CD14-positive monocyte (primary cell): ENCODE data around the gene TACR1. TPM values are rescaled to one million over a fixed set of nuclear protein-coding genes. Genes with fewer than 3 reads are reported as not detected.

Source experiments
- DNase-seq, 3 donors: peaks; one replicate each; pipeline ENCODE4 v3.0.0-alpha.2; 2011 to 2022
- H2AFZ ChIP-seq: 2 replicates; pipeline ENCODE4 v1.6.0; 2012; ENCODE audit warnings: mild to moderate bottlenecking, low read depth, low read length, inconsistent platforms; ENCODE audit not compliant: insufficient read depth, poor library complexity, severe bottlenecking
- H3K27ac ChIP-seq, 2 donors: 1 replicate in 1 of 2; 2 replicates in 1 of 2; pipeline ENCODE4 v1.5.1; 2012 to 2013; ENCODE audit warnings: low read length in 2 of 2, control low read depth in 1 of 2, inconsistent platforms in 1 of 2, low read depth in 1 of 2, mild to moderate bottlenecking in 1 of 2
- H3K27me3 ChIP-seq, 2 donors: one replicate each; pipeline versions ENCODE4 v1.6.0 to v1.6.1; 2011 to 2013; ENCODE audit warnings: low read length in 2 of 2; ENCODE audit not compliant: control insufficient read depth in 2 of 2, insufficient read depth in 2 of 2
- H3K36me3 ChIP-seq, 2 donors: replicated peaks in 1 of 2; 1 replicate in 1 of 2; 2 replicates in 1 of 2; pipeline versions ENCODE4 v1.5.1 to v1.6.1; 2012 to 2013; ENCODE audit warnings: low read length in 2 of 2, control low read depth in 1 of 2, inconsistent platforms in 1 of 2, mild to moderate bottlenecking in 1 of 2; ENCODE audit not compliant: insufficient read depth in 2 of 2, control insufficient read depth in 1 of 2
- H3K4me1 ChIP-seq, 2 donors: 1 replicate in 1 of 2; 2 replicates in 1 of 2; pipeline versions ENCODE4 v1.5.1 to v1.6.1; 2012 to 2013; ENCODE audit warnings: low read length in 2 of 2, control low read depth in 1 of 2, inconsistent platforms in 1 of 2, mild to moderate bottlenecking in 1 of 2, moderate library complexity in 1 of 2; ENCODE audit not compliant: insufficient read depth in 2 of 2, control insufficient read depth in 1 of 2
- H3K4me2 ChIP-seq: replicated peaks from 2 replicates; pipeline ENCODE3; 2012; ENCODE audit warnings: low read length, moderate library complexity, mild to moderate bottlenecking; ENCODE audit not compliant: poor library complexity, severe bottlenecking; ENCODE audit errors: extremely low read depth
- H3K4me3 ChIP-seq, 3 experiments: fragments of 200-600 bp in 1 of 3; sonication (generic) in 1 of 3; replicated peaks in 1 of 3; 1 replicate in 2 of 3; 2 replicates in 1 of 3; pipeline ENCODE4 v1.5.1; 2011 to 2013; ENCODE audit warnings: low read length in 3 of 3, mild to moderate bottlenecking in 3 of 3, control low read depth in 2 of 3, low read depth in 2 of 3, inconsistent platforms in 1 of 3, moderate library complexity in 1 of 3
- H3K79me2 ChIP-seq: 2 replicates; pipeline ENCODE4 v1.6.0; 2012; ENCODE audit warnings: mild to moderate bottlenecking, control low read depth, inconsistent platforms, low read length, moderate library complexity; ENCODE audit not compliant: insufficient read depth
- H3K9ac ChIP-seq: 2 replicates; pipeline ENCODE4 v1.6.0; 2017; ENCODE audit warnings: low read length, mild to moderate bottlenecking; ENCODE audit not compliant: insufficient read depth, poor library complexity, severe bottlenecking
- H3K9me3 ChIP-seq, 2 donors: replicated peaks in 1 of 2; 1 replicate in 1 of 2; 2 replicates in 1 of 2; pipeline versions ENCODE4 v1.5.1 to v1.6.1; 2012 to 2013; ENCODE audit warnings: low read length in 2 of 2, control low read depth in 1 of 2; ENCODE audit not compliant: control insufficient read depth in 1 of 2, insufficient read depth in 1 of 2
- H4K20me1 ChIP-seq: 2 replicates; pipeline ENCODE4 v1.6.0; 2012; ENCODE audit warnings: mild to moderate bottlenecking, low read length, control low read depth, moderate library complexity; ENCODE audit not compliant: insufficient read depth
- H3K27ac Mint-ChIP-seq, 7 donors: one replicate each; pipeline ENCODE4 v1.8.0; 2020; ENCODE audit warnings: mild to moderate bottlenecking in 7 of 7, mixed read lengths in 7 of 7, moderate library complexity in 6 of 7, inconsistent platforms in 2 of 7
- H3K27me3 Mint-ChIP-seq, 3 donors: one replicate each; pipeline ENCODE4 v1.8.0; 2021 to 2022; ENCODE audit warnings: low read depth in 3 of 3, mild to moderate bottlenecking in 3 of 3, mixed read lengths in 3 of 3, moderate library complexity in 3 of 3, inconsistent platforms in 1 of 3
- H3K36me3 Mint-ChIP-seq, 2 donors: one replicate each; pipeline ENCODE4 v1.8.0; 2020; ENCODE audit warnings: mixed read lengths in 2 of 2, inconsistent platforms in 1 of 2, mild to moderate bottlenecking in 1 of 2
- H3K4me1 Mint-ChIP-seq: one replicate; pipeline ENCODE4 v1.8.0; 2020; ENCODE audit warnings: mild to moderate bottlenecking, mixed read lengths
- H3K4me3 Mint-ChIP-seq, 2 donors: one replicate each; pipeline ENCODE4 v1.8.0; 2020; ENCODE audit warnings: mild to moderate bottlenecking in 2 of 2, mixed read lengths in 2 of 2, moderate library complexity in 1 of 2
- H3K9me3 Mint-ChIP-seq, 7 donors: one replicate each; pipeline ENCODE4 v1.8.0; 2020 to 2022; ENCODE audit warnings: mixed read lengths in 7 of 7, mild to moderate bottlenecking in 6 of 7, moderate library complexity in 6 of 7, inconsistent platforms in 2 of 7
- WGBS: methylation state at CpG from one replicate; pipeline ENCODE4 v1.1.5; 2013; ENCODE audit warnings: missing lambda C conversion rate; ENCODE audit not compliant: insufficient coverage; 5-methylcytosine and 5-hydroxymethylcytosine counted together
- intact Hi-C, 2 donors: fragments of 100-400 bp; cut with micrococcal nuclease; formaldehyde crosslinking; loops; one replicate each; pipeline versions ENCODE4 v1.15.0 to v1.15.1; 2023
- polyA plus RNA-seq, 3 donors: library from polyadenylated mRNA; depleted of rRNA in 1 of 3; unstranded in 2 of 3; stranded (reverse) in 1 of 3; fragments of 300-500 nt in 2 of 3; fragments of >200 nt in 1 of 3; fragmentation: Illumina TruSeq in 2 of 3; gene quantifications; 1 replicate in 2 of 3; 2 replicates in 1 of 3; pipeline ENCODE4 v1.2.3, GENCODE V29; 2012 to 2021
- TF ChIP-seq, protein P1 (sequence below): fragments of 200-600 bp; IDR thresholded peaks from one replicate; pipeline ENCODE4 v1.8.0; 2022; ENCODE audit warnings: antibody characterized with exemption, mild to moderate bottlenecking

The TACR1 gene
- polyA plus RNA-seq, 3 donors: not detected

DNA sequence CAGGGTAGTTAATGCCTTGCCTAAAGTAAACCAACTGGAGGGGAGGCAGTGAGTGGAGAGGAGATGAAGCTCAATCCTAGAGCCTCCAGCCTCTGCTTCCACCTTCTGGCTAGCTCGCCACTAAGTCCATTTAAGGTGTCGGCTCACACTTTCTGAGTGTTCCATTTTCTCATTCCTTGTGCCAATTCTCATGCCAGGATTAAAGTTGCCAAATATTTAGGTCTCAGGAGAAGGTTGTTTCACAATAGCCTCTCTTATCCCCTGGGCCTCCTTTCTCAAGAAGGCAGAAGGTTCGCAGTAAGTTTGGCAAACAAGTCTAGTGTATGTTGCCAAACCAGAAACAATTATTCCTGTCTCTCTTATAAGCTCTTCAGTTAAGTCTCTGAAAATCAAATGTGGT is 57.2 kb downstream of the TACR1 start:
- H2AFZ ChIP-seq: no peak overlapping the region

DNA sequence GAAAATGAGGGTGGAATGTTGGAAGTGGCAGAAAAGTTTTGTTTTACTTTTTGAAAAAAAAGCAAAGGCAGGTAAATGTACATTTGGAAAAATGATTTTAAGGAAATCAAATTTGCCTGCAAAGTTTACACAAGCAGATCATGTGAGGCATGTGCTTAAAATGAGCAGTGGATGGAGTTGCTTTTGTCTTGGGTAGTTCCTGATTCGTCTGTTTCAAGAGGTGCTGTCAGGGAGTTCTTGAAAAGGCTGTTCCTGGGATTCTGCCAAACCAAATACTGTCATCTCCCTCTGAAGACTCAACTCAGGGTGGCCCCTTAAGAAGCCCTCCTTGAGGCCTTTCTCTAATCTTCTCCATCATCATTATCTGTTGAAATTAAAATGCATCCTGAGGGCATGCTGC is 59.0 kb downstream of the TACR1 start:
- Histone ChIP-seq H3K27me3 (peaks cover 0 to 2% of the 10 kb centered on the region in 2 donors), H3K9me3 (no peaks in the 10 kb centered on the region), H3K4me1 (no peaks in the 10 kb centered on the region), H2AFZ (no peak overlapping the region), H3K79me2 (no peaks in the 10 kb centered on the region), H3K36me3 (no peaks in the 10 kb centered on the region), H3K4me3 (no peak overlapping the region), H3K9ac (no peak overlapping the region), H4K20me1 (no peaks in the 10 kb centered on the region), H3K27ac (no peak overlapping the region), H3K4me2 (no peak overlapping the region)
- no peaks in the 10 kb centered on the region for H3K4me1 Mint-ChIP-seq
- H3K27ac Mint-ChIP-seq: no peak overlapping the region
- H3K9me3 Mint-ChIP-seq: no peaks in the 10 kb centered on the region
- no peaks in the 10 kb centered on the region for H3K36me3 Mint-ChIP-seq
- WGBS: no CpG with 5 or more reads among the region's 1 CpG
- DNase-seq: no peak
- intact Hi-C loops: no loop called here
- peaks cover 0 to 11% (median 6%) of the 10 kb centered on the region in 3 donors for H3K27me3 Mint-ChIP-seq
- no peak overlapping the region for H3K4me3 Mint-ChIP-seq
- TF ChIP-seq, protein P1, sequence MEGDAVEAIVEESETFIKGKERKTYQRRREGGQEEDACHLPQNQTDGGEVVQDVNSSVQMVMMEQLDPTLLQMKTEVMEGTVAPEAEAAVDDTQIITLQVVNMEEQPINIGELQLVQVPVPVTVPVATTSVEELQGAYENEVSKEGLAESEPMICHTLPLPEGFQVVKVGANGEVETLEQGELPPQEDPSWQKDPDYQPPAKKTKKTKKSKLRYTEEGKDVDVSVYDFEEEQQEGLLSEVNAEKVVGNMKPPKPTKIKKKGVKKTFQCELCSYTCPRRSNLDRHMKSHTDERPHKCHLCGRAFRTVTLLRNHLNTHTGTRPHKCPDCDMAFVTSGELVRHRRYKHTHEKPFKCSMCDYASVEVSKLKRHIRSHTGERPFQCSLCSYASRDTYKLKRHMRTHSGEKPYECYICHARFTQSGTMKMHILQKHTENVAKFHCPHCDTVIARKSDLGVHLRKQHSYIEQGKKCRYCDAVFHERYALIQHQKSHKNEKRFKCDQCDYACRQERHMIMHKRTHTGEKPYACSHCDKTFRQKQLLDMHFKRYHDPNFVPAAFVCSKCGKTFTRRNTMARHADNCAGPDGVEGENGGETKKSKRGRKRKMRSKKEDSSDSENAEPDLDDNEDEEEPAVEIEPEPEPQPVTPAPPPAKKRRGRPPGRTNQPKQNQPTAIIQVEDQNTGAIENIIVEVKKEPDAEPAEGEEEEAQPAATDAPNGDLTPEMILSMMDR: no peak

More for the DNA sequence above, 57.2 kb downstream of the TACR1 start:
- no peak for DNase-seq
- Histone ChIP-seq H3K4me3 (no peak overlapping the region), H3K9me3 (no peaks in the 10 kb centered on the region), H4K20me1 (no peaks in the 10 kb centered on the region), H3K27me3 (peaks cover 0 to 2% of the 10 kb centered on the region in 2 donors), H3K79me2 (no peaks in the 10 kb centered on the region), H3K36me3 (no peaks in the 10 kb centered on the region), H3K9ac (no peak overlapping the region), H3K4me2 (no peak overlapping the region), H3K4me1 (no peaks in the 10 kb centered on the region), H3K27ac (no peak overlapping the region)
- Mint-ChIP-seq H3K4me3 (no peak overlapping the region), H3K27ac (no peak overlapping the region), H3K36me3 (no peaks in the 10 kb centered on the region), H3K27me3 (peaks cover 0 to 9% (median 6%) of the 10 kb centered on the region in 3 donors), H3K4me1 (no peaks in the 10 kb centered on the region), H3K9me3 (no peaks in the 10 kb centered on the region)
- intact Hi-C loops: no loop called here
- TF ChIP-seq, protein P1: no peak
- WGBS: no CpG with 5 or more reads among the region's 3 CpGs
